KMS-11 (cell line): ENCODE results near the gene ASIC5.

Experiments used
- H2AFZ ChIP-seq: fragments of 200-600 bp; sonication (generic); 2 replicates; pipeline ENCODE4 v1.6.1; 2016; ENCODE audit warnings: antibody characterized with exemption, mixed run types, low read depth
- H3K27ac ChIP-seq: fragments of 200-600 bp; sonication (generic); 2 replicates; pipeline ENCODE4 v1.6.1; 2016; ENCODE audit warnings: mild to moderate bottlenecking, mixed run types
- H3K27me3 ChIP-seq: fragments of 200-600 bp; sonication (generic); 2 replicates; pipeline ENCODE4 v1.6.1; 2017; ENCODE audit warnings: mild to moderate bottlenecking, low read depth, mixed run types, moderate library complexity; ENCODE audit not compliant: insufficient read depth
- H3K36me3 ChIP-seq: fragments of 200-600 bp; sonication (generic); 2 replicates; pipeline ENCODE4 v1.6.1; 2017; ENCODE audit warnings: mild to moderate bottlenecking, mixed run types; ENCODE audit not compliant: insufficient read depth
- H3K4me1 ChIP-seq: fragments of 200-600 bp; sonication (generic); 2 replicates; pipeline ENCODE4 v1.6.1; 2016; ENCODE audit warnings: mild to moderate bottlenecking, low read depth, mixed run types; ENCODE audit not compliant: poor library complexity, severe bottlenecking
- H3K4me2 ChIP-seq: fragments of 200-600 bp; sonication (generic); 2 replicates; pipeline ENCODE4 v1.7.0; 2016; ENCODE audit warnings: mild to moderate bottlenecking, mixed run types
- H3K4me3 ChIP-seq: fragments of 200-600 bp; sonication (generic); IDR thresholded peaks from 2 replicates; pipeline ENCODE4 v1.6.1; 2017; ENCODE audit warnings: low read depth, low read length, mixed read lengths; ENCODE audit not compliant: insufficient read depth
- H3K79me2 ChIP-seq: fragments of 200-600 bp; sonication (generic); 2 replicates; pipeline ENCODE4 v1.6.1; 2016; ENCODE audit warnings: low read depth, mixed run types; ENCODE audit not compliant: insufficient read depth
- H3K9ac ChIP-seq: fragments of 200-600 bp; sonication (generic); 2 replicates; pipeline ENCODE4 v1.6.1; 2016; ENCODE audit warnings: mild to moderate bottlenecking, mixed run types
- H4K20me1 ChIP-seq: fragments of 200-600 bp; sonication (generic); 2 replicates; pipeline ENCODE4 v1.6.1; 2016; ENCODE audit warnings: mild to moderate bottlenecking, mixed run types; ENCODE audit not compliant: insufficient read depth
- TF ChIP-seq, protein P1 (sequence below): fragments of 200-600 bp; sonication (generic); conservative IDR thresholded peaks from 2 replicates; pipeline ENCODE4 v1.6.1; 2017; ENCODE audit warnings: low read depth, mild to moderate bottlenecking, antibody characterized with exemption, low read length, moderate library complexity, mixed read lengths

Gene ASIC5

DNA sequence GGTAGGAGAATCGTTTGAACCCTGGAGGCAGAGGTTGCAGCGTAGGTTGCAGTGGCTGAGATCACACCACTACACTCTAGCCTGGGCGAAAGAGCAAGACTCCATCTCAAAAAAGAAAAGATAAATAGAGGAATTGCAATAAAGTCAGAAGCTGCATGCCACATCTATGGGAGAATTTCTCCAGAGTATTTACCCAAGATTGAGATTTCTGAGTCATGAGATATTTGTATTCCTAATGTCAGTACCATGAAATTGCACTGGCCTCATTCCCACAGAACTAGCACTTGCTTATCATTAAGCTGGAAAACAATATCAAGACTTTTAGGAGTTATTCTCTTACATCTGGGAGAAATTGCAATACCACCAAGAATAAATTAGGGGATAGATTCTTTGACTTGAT is 37.4 kb downstream of the ASIC5 start:
- Histone ChIP-seq H4K20me1 (no peaks in the 10 kb centered on the region), H3K4me2 (no peak overlapping the region), H3K9ac (no peak overlapping the region), H3K4me3 (no peak overlapping the region), H3K4me1 (no peaks in the 10 kb centered on the region), H2AFZ (no peak overlapping the region), H3K27ac (no peak overlapping the region), H3K36me3 (no peaks in the 10 kb centered on the region), H3K79me2 (no peaks in the 10 kb centered on the region), H3K27me3 (no peaks in the 10 kb centered on the region)
- TF ChIP-seq, protein P1, sequence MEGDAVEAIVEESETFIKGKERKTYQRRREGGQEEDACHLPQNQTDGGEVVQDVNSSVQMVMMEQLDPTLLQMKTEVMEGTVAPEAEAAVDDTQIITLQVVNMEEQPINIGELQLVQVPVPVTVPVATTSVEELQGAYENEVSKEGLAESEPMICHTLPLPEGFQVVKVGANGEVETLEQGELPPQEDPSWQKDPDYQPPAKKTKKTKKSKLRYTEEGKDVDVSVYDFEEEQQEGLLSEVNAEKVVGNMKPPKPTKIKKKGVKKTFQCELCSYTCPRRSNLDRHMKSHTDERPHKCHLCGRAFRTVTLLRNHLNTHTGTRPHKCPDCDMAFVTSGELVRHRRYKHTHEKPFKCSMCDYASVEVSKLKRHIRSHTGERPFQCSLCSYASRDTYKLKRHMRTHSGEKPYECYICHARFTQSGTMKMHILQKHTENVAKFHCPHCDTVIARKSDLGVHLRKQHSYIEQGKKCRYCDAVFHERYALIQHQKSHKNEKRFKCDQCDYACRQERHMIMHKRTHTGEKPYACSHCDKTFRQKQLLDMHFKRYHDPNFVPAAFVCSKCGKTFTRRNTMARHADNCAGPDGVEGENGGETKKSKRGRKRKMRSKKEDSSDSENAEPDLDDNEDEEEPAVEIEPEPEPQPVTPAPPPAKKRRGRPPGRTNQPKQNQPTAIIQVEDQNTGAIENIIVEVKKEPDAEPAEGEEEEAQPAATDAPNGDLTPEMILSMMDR: no peak

DNA sequence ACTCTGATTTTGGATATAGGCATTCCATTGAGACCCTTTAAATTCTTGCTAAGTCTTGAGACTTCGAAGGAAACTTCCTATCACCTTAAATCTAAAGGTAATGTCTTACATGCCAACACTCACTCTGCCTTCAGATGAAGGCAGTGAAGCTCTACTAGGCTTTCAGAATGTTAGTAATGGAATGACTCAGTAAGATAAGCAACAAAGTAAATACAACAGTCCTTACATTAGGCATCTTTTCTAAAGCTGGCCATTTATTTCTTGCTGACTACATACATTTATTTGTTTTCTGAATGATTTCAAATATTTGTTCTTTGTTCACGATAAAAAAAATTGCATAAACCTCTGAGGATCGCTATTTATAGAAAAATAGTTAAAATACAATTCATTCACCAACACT is 43.5 kb downstream of the ASIC5 start:
- H3K27me3 ChIP-seq: no peaks in the 10 kb centered on the region
- H3K4me3 ChIP-seq: no peak overlapping the region
- no peak overlapping the region for H3K27ac ChIP-seq
- H2AFZ ChIP-seq: no peak overlapping the region
- H3K4me1 ChIP-seq: no peaks in the 10 kb centered on the region
- H3K79me2 ChIP-seq: no peaks in the 10 kb centered on the region
- no peak overlapping the region for H3K4me2 ChIP-seq
- H3K9ac ChIP-seq: no peak overlapping the region
- TF ChIP-seq, protein P1: no peak
- no peaks in the 10 kb centered on the region for H4K20me1 ChIP-seq
- no peaks in the 10 kb centered on the region for H3K36me3 ChIP-seq

DNA sequence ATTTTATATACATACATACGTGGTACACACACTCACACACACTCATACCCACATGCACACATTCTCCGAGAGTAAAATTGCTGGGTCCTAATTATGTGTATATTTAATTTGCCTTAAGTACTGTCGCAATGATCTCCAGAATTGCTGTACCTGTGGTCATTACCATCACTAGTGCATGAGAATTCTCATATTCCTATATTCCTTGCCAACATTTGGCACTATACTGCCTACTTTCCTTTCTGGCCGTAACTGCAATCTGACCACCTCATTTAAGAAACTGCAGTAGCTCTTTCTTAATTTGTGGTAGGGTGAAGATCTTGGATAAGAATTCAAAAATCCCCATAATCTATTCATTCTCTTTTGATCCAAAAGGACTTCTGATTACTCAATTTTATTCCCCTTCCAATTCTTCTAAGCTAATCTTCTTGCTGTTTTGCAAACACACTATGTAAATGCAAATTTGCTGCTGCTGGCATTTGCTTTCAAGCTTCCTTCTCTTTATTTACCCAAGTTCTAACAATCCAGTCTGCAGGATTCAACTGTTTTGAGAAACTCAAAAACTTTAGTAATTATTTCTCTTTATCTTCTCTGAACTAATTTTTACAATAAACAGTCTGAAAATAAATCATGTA is 45.1 kb downstream of the ASIC5 start:
- Histone ChIP-seq H3K36me3 (no peaks in the 10 kb centered on the region), H3K27me3 (no peaks in the 10 kb centered on the region), H4K20me1 (no peaks in the 10 kb centered on the region), H3K4me3 (no peak overlapping the region), H3K4me2 (no peak overlapping the region), H3K79me2 (no peaks in the 10 kb centered on the region), H2AFZ (no peak overlapping the region), H3K4me1 (no peaks in the 10 kb centered on the region), H3K27ac (no peak overlapping the region), H3K9ac (no peak overlapping the region)
- TF ChIP-seq, protein P1: no peak

DNA sequence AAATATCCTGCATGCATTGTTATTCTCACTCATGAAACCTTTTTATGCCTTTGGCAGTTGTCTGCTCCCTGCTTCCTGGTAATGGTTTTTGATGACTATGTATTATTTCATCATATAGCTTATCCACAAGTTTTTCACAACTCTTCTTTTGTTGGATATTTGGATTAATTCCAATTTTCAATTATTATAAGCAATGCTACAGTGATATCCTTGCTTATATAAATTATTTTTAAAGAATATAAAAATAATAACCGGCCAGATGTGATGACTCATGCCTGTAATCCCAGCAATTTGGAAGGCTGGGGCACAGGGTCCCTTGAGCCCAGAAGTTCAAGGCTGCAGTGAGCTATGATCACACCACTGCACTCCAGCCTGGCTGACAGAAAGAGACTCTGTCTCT is 47.0 kb downstream of the ASIC5 start:
- Histone ChIP-seq H3K79me2 (no peaks in the 10 kb centered on the region), H3K27ac (no peak overlapping the region), H4K20me1 (no peaks in the 10 kb centered on the region)

More for the DNA sequence above, 47.0 kb downstream of the ASIC5 start:
- H2AFZ ChIP-seq: no peak overlapping the region
- no peak overlapping the region for H3K9ac ChIP-seq
- no peak overlapping the region for H3K4me2 ChIP-seq
- no peaks in the 10 kb centered on the region for H3K4me1 ChIP-seq
- TF ChIP-seq, protein P1: no peak
- no peaks in the 10 kb centered on the region for H3K36me3 ChIP-seq
- H3K27me3 ChIP-seq: no peaks in the 10 kb centered on the region
- no peak overlapping the region for H3K4me3 ChIP-seq
